Measurements from ENCODE around the gene FRAS1. TPM values are rescaled to one million over a fixed set of nuclear protein-coding genes. Genes with fewer than 3 reads are reported as not detected.

FRAS1 gene
- total RNA-seq, 2 donors from 2014 or later, result 77.0 to 78.3 TPM

DNA sequence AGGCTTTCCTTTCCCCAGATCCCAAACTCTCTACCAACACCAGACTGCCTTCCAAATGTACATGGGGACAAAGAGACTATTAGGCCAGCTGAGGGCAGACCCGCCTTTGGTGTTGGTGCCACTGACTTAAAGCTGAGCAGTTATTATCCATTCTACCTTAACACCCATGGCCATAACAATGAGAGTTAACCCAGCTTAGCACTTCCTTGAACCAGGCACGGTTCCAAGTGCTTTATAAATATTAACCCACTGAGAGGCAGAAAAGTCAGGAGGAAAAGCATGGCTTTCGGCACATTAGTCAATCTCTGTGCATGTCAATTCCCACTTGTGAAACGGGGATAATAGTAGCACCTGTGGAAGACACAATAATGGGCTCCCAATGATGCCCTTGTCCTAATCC, 251.4 kb downstream of the FRAS1 start:
- TF ChIP-seq, protein P1, sequence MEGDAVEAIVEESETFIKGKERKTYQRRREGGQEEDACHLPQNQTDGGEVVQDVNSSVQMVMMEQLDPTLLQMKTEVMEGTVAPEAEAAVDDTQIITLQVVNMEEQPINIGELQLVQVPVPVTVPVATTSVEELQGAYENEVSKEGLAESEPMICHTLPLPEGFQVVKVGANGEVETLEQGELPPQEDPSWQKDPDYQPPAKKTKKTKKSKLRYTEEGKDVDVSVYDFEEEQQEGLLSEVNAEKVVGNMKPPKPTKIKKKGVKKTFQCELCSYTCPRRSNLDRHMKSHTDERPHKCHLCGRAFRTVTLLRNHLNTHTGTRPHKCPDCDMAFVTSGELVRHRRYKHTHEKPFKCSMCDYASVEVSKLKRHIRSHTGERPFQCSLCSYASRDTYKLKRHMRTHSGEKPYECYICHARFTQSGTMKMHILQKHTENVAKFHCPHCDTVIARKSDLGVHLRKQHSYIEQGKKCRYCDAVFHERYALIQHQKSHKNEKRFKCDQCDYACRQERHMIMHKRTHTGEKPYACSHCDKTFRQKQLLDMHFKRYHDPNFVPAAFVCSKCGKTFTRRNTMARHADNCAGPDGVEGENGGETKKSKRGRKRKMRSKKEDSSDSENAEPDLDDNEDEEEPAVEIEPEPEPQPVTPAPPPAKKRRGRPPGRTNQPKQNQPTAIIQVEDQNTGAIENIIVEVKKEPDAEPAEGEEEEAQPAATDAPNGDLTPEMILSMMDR (conservative IDR thresholded peaks at IDR 0.05), result no peak
- peaks cover 15% of the 10 kb centered on the region for H3K9me3 Mint-ChIP-seq
- no peaks in the 10 kb centered on the region for H3K27me3 Mint-ChIP-seq (ENCODE audit: insufficient read depth)
- peaks cover 31% of the 10 kb centered on the region for H3K36me3 ChIP-seq (ENCODE audit: control insufficient read depth, insufficient read depth, low read length)
- H3K9me3 ChIP-seq (ENCODE audit: control insufficient read depth, low read length), result no peaks in the 10 kb centered on the region
- no peak overlapping the region for H3K27ac Mint-ChIP-seq
- H3K27ac ChIP-seq (ENCODE audit: low read depth, low read length), result no peak overlapping the region
- no peak overlapping the region for H3K9ac ChIP-seq (ENCODE audit: extremely low read depth, low read length, poor library complexity, severe bottlenecking)
- no peaks in the 10 kb centered on the region for H3K4me1 ChIP-seq (ENCODE audit: control insufficient read depth, insufficient read depth, low read length)
- H3K4me1 Mint-ChIP-seq, result peaks cover 6% of the 10 kb centered on the region
- no peak overlapping the region for H3K4me3 Mint-ChIP-seq
- H3K4me3 ChIP-seq (ENCODE audit: low read length), result no peak overlapping the region
- peaks cover 50% of the 10 kb centered on the region for H3K36me3 Mint-ChIP-seq (ENCODE audit: low read depth)
- DNase-seq, result no peak
- WGBS, 2 experiments (ENCODE audit: insufficient coverage in 1 of 2, insufficient read length in 1 of 2), result 87 to 96% methylated on average over 4 of the region's 4 CpGs
- no peaks in the 10 kb centered on the region for H3K27me3 ChIP-seq (ENCODE audit: control insufficient read depth, insufficient read depth, low read length, poor library complexity, severe bottlenecking)

DNA sequence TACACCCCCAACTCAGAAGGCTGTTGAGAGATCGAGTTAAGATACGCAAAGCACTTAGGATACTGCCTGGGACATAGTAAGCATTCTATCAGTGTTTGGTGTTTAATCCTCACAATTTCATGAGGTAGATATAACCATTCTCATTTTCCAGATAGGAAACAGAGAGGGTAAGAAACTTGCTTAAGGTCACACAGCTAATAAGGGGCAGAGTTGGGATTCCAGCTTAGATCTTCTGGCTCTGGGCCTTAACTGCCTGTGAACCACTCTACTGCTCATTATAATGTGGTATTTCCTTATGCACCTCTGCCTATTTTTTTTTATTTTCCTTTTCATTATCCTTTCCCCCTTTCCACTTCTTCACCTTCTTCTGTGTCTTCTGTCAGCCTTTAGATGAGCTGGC, 252.2 kb downstream of the FRAS1 start:
- Mint-ChIP-seq H3K4me3 (no peak overlapping the region), H3K4me1 (peaks cover 6% of the 10 kb centered on the region), H3K27me3 (ENCODE audit: insufficient read depth) (no peaks in the 10 kb centered on the region), H3K36me3 (ENCODE audit: low read depth) (peaks cover 56% of the 10 kb centered on the region), H3K9me3 (peaks cover 15% of the 10 kb centered on the region), H3K27ac (no peak overlapping the region)
- Histone ChIP-seq H3K27me3 (ENCODE audit: control insufficient read depth, insufficient read depth, low read length, poor library complexity, severe bottlenecking) (no peaks in the 10 kb centered on the region), H3K9ac (ENCODE audit: extremely low read depth, low read length, poor library complexity, severe bottlenecking) (no peak overlapping the region), H3K4me1 (ENCODE audit: control insufficient read depth, insufficient read depth, low read length) (no peaks in the 10 kb centered on the region), H3K9me3 (ENCODE audit: control insufficient read depth, low read length) (no peaks in the 10 kb centered on the region), H3K36me3 (ENCODE audit: control insufficient read depth, insufficient read depth, low read length) (peaks cover 38% of the 10 kb centered on the region), H3K27ac (ENCODE audit: low read depth, low read length) (no peak overlapping the region), H3K4me3 (ENCODE audit: low read length) (no peak overlapping the region)
- 88 to 100% methylated on average over 1 to 2 of the region's 2 CpGs for WGBS, 2 experiments (ENCODE audit: insufficient coverage in 1 of 2, insufficient read length in 1 of 2)
- no peak for DNase-seq
- TF ChIP-seq, protein P1 (conservative IDR thresholded peaks at IDR 0.05), result no peak

DNA sequence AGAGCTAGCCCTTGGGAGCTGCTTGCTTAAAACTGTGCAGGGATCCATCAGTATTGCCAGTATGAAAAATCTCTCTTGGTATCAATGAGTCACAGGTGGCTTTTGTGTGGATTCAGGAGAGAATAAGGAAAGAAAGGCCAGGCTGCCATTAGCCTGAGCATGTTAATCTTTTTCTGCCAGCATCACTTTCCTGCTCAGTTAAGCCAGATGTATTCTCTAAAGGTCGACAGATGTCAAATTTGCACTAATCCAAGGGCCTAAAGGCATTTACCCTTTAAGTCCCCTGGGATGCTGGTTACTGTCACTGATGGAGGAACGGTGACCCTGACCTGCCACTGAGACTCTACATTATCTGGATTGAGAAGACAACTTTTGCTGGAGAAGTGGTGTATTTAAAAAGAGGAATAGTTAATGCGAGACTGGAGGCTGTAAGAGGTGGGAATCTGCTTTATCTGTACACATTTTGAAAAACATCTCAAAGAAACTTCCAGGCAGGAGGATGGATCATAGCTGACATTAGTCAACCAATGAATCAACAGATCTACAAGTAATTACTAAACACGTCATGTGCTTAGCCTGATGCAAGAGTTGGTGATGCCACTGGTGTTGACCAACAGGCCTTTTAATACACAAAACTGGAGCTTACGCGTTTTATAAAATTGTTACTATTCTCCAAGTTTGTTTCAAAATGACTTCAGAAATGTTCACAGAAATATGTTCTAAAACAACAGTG, 253.1 kb downstream of the FRAS1 start:
- peaks cover 47% of the 10 kb centered on the region for H3K36me3 ChIP-seq (ENCODE audit: control insufficient read depth, insufficient read depth, low read length)
- Mint-ChIP-seq H3K4me1 (peaks cover 6% of the 10 kb centered on the region), H3K27ac (no peak overlapping the region), H3K27me3 (ENCODE audit: insufficient read depth) (no peaks in the 10 kb centered on the region), H3K9me3 (peaks cover 15% of the 10 kb centered on the region), H3K36me3 (ENCODE audit: low read depth) (peaks cover 57% of the 10 kb centered on the region), H3K4me3 (no peak overlapping the region)
- H3K27me3 ChIP-seq (ENCODE audit: control insufficient read depth, insufficient read depth, low read length, poor library complexity, severe bottlenecking), result no peaks in the 10 kb centered on the region
- no peaks in the 10 kb centered on the region for H3K4me1 ChIP-seq (ENCODE audit: control insufficient read depth, insufficient read depth, low read length)
- no peak overlapping the region for H3K4me3 ChIP-seq (ENCODE audit: low read length)
- no peaks in the 10 kb centered on the region for H3K9me3 ChIP-seq (ENCODE audit: control insufficient read depth, low read length)
- DNase-seq, result no peak
- 95 to 96% methylated on average over 6 of the region's 6 CpGs for WGBS, 2 experiments (ENCODE audit: insufficient coverage in 1 of 2, insufficient read length in 1 of 2)
- H3K27ac ChIP-seq (ENCODE audit: low read depth, low read length), result no peak overlapping the region
- no peak overlapping the region for H3K9ac ChIP-seq (ENCODE audit: extremely low read depth, low read length, poor library complexity, severe bottlenecking)
- TF ChIP-seq, protein P1 (conservative IDR thresholded peaks at IDR 0.05), result no peak
